ENCODE results near the gene TTN. TPM values are rescaled to one million over a fixed set of nuclear protein-coding genes. Genes with fewer than 3 reads are reported as not detected.

Gene TTN
- polyA plus RNA-seq, 3 donors: under 0.01 to 0.12 (median 0.08) TPM

GRCh38 chr2:178845566-178846457 is 38.6 kb upstream of the TTN start:
- H3K4me3 Mint-ChIP-seq: no peak overlapping the region
- H3K27ac Mint-ChIP-seq: no peak overlapping the region

GRCh38 chr2:178844701-178845100 is 37.5 kb upstream of the TTN start:
- no peak for TF ChIP-seq CTCF (IDR thresholded peaks at IDR 0.05)
- 100% methylated on average over 1 of the region's 2 CpGs for WGBS (ENCODE audit: insufficient coverage)

More at GRCh38 chr2:178845566-178846457, 38.6 kb upstream of the TTN start:
- Histone ChIP-seq H3K4me2 (replicated peaks; ENCODE audit: extremely low read depth, low read length, poor library complexity, severe bottlenecking) (no peak overlapping the region), H2AFZ (ENCODE audit: insufficient read depth, low read depth, low read length, poor library complexity, severe bottlenecking) (no peak overlapping the region), H3K9ac (ENCODE audit: insufficient read depth, low read length, poor library complexity, severe bottlenecking) (no peak overlapping the region), H4K20me1 (ENCODE audit: insufficient read depth, low read length) (no peaks in the 10 kb centered on the region), H3K79me2 (ENCODE audit: insufficient read depth, low read length) (no peaks in the 10 kb centered on the region), H3K36me3 (replicated peaks in 1 of 2; ENCODE audit: control insufficient read depth in 1 of 2, insufficient read depth in 2 of 2, low read length in 2 of 2) (no peaks in the 10 kb centered on the region), H3K9me3 (replicated peaks in 1 of 2; ENCODE audit: control insufficient read depth in 1 of 2, insufficient read depth in 1 of 2, low read length in 2 of 2) (no peaks in the 10 kb centered on the region), H3K4me1 (ENCODE audit: control insufficient read depth in 1 of 2, insufficient read depth in 2 of 2, low read length in 2 of 2) (no peaks in the 10 kb centered on the region), H3K4me3 (replicated peaks in 1 of 3; ENCODE audit: low read depth in 2 of 3, low read length in 3 of 3) (no peak overlapping the region), H3K27me3 (ENCODE audit: control insufficient read depth in 2 of 2, insufficient read depth in 2 of 2, low read length in 2 of 2) (no peaks in the 10 kb centered on the region), H3K27ac (ENCODE audit: low read depth in 1 of 2, low read length in 2 of 2) (no peak overlapping the region)
- Mint-ChIP-seq H3K4me1 (no peaks in the 10 kb centered on the region), H3K36me3 (no peaks in the 10 kb centered on the region), H3K27me3 (ENCODE audit: low read depth in 3 of 3) (no peaks in the 10 kb centered on the region), H3K9me3 (peaks cover 0 to 5% (median 1%) of the 10 kb centered on the region in 7 donors)
- no CpG with 5 or more reads among the region's 2 CpGs for WGBS (ENCODE audit: insufficient coverage)
- intact Hi-C loops (cut with micrococcal nuclease): no loop called here
- DNase-seq: no peak
- no peak for TF ChIP-seq CTCF (IDR thresholded peaks at IDR 0.05)

More at GRCh38 chr2:178844701-178845100, 37.5 kb upstream of the TTN start:
- Mint-ChIP-seq H3K27me3 (ENCODE audit: low read depth in 3 of 3) (no peaks in the 10 kb centered on the region), H3K4me1 (no peaks in the 10 kb centered on the region), H3K27ac (no peak overlapping the region), H3K36me3 (no peaks in the 10 kb centered on the region), H3K9me3 (peaks cover 0 to 5% (median 1%) of the 10 kb centered on the region in 7 donors), H3K4me3 (no peak overlapping the region)
- Histone ChIP-seq H3K79me2 (ENCODE audit: insufficient read depth, low read length) (no peaks in the 10 kb centered on the region), H3K36me3 (replicated peaks in 1 of 2; ENCODE audit: control insufficient read depth in 1 of 2, insufficient read depth in 2 of 2, low read length in 2 of 2) (no peaks in the 10 kb centered on the region), H2AFZ (ENCODE audit: insufficient read depth, low read depth, low read length, poor library complexity, severe bottlenecking) (no peak overlapping the region), H3K4me1 (ENCODE audit: control insufficient read depth in 1 of 2, insufficient read depth in 2 of 2, low read length in 2 of 2) (no peaks in the 10 kb centered on the region), H3K4me2 (replicated peaks; ENCODE audit: extremely low read depth, low read length, poor library complexity, severe bottlenecking) (no peak overlapping the region), H3K27me3 (ENCODE audit: control insufficient read depth in 2 of 2, insufficient read depth in 2 of 2, low read length in 2 of 2) (no peaks in the 10 kb centered on the region), H3K27ac (ENCODE audit: low read depth in 1 of 2, low read length in 2 of 2) (no peak overlapping the region), H3K4me3 (replicated peaks in 1 of 3; ENCODE audit: low read depth in 2 of 3, low read length in 3 of 3) (no peak overlapping the region), H4K20me1 (ENCODE audit: insufficient read depth, low read length) (no peaks in the 10 kb centered on the region), H3K9ac (ENCODE audit: insufficient read depth, low read length, poor library complexity, severe bottlenecking) (no peak overlapping the region), H3K9me3 (replicated peaks in 1 of 2; ENCODE audit: control insufficient read depth in 1 of 2, insufficient read depth in 1 of 2, low read length in 2 of 2) (no peaks in the 10 kb centered on the region)
- intact Hi-C loops (cut with micrococcal nuclease): no loop called here
- no peak for DNase-seq

All from CD14-positive monocyte (primary cell).